Right ventricle myocardium inferior (tissue), 1 donor: ENCODE measurements around the gene FOXO3. TPM values are rescaled to one million over a fixed set of nuclear protein-coding genes. Genes with fewer than 3 reads are reported as not detected.
"Not testable (repeated sequence)": the region's sequence is repeated elsewhere in the genome, so short reads cannot be mapped to it uniquely, and the experiment has no call there.

ENCODE experiments used
- ATAC-seq: fragments of 200-7000 bp; cut with Tn5 transposase; one replicate; pipeline ENCODE4 v1.9.1; 2020; ENCODE audit warnings: mild to moderate bottlenecking, moderate library complexity
- DNase-seq: peaks from one replicate; pipeline ENCODE4 v3.0.0; 2021; ENCODE audit errors: missing footprints
- intact Hi-C: fragments of 100-400 bp; cut with DNase I; formaldehyde crosslinking; loops from one replicate; pipeline ENCODE4 v1.11.0; 2022
- total RNA-seq: library from RNA; stranded (reverse); fragmentation: NEBNext Ultra II Directional; extraction: Animal tissue kit (Norgen Biotek cat#: 25700); gene quantifications from one replicate; pipeline ENCODE4 v1.2.1, GENCODE V29; 2021
- donor health status: DM: no; HTN: yes; CAD: no; lungs with severe emphysema.

The FOXO3 gene
- total RNA-seq, 1 donor from 2014 or later: 32.3 TPM

DNA sequence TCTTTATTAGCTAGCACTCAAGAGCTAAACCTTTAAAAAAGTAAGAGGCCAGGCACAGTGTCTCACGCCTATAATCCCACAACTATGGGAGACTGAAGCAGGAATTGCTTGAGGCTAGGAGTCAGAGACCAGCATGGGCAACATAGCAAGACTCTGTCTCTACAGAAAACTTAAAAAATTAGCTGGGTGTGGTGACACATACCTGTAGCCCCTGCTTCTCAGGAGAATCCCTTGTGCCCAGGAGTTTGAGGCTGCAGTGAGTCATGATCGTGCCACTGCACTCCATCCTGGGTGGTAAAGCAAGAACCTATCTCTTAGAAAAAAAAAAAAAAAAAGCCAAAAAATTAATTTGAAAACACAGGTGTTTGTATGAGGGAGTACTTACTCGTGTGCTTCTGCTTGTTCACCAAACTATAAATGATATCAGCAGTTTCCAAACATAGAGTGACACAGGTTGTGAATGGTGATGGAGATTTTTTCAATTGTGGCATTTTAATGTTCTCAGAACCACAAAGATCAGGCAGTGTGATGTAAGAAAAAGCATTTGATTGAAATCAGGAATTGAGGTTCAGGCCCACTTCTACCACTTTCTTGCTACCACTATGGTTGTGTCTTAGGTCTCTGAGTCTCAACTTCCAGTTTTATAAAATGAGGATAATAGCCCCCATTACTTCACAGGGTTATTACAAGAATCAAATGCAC lies 104.9 kb downstream of the FOXO3 start:
- intact Hi-C loops: no loop called here
- no peak for DNase-seq
- ATAC-seq: no peak

DNA sequence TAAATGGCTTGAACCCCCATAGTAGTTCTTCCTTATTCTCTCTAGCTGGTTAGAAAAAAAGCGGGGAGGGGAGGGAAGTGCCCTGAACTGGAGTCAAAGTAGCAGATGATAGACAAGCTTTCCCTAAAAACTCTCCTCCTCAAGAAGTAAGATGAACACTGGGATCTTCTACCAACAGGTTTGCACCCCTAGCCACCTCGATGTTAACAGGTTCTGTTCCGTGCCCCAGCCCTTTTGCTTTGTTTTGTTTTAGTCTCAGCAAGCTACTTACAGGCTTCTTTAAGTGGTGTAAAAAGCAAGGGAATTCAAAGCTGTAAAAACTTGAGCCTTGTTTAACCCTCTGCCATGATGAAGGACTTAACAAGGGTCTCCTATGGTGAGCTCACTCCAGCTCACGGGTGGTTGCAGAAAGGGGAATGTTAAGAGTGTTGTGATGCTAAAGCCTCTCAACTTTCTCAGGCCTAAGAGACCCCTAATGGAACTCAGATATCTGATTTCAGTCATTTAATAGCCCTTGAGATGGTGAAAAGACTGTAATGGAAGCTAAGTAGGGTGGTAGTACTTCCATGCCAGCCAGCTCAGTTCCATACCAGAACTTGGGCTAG lies 106.0 kb downstream of the FOXO3 start:
- DNase-seq: no peak
- no peak for ATAC-seq
- intact Hi-C loops: no loop called here

DNA sequence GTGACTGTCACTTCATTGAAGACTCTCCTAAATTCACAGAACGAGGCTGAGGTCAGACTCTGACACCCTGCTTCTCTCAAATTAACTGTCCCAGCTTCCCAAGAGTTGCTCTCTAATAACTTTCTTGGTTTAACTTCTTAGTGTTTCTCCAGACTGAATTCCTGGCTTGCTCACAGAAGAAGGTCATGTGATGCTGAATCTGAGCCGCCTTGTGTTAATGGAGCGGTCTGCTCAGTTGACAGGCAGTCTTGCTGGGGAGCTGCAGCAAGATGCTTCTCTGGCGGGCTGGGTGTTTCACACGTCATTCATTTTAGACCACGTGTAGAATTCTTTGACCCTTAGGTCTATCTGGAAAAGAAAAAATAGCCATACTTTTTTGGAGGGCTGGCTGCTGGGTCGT lies 107.3 kb downstream of the FOXO3 start:
- no peak for DNase-seq
- peak; percentile 28 for ATAC-seq
- intact Hi-C loops: no loop called here

DNA sequence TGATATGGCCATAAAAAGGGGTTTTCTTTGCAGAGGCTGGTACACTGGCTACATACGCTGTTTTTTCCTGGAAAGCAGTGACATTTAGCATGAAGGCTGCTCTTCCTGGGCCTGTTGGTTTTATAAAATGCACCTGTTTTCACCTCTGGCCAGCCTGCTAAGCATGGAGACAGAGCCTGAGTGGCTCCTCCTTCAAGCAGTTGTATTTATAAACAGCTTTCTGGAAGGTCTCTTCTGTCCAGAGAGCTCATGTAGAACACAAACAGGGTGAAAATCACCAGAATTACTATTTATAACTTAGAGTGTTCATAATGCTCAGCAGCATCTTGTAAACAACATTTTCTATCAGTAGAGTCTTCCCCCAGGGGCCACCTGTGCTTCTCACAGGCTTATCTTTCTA lies 109.0 kb downstream of the FOXO3 start:
- no peak for ATAC-seq
- intact Hi-C loops: no loop called here

DNA sequence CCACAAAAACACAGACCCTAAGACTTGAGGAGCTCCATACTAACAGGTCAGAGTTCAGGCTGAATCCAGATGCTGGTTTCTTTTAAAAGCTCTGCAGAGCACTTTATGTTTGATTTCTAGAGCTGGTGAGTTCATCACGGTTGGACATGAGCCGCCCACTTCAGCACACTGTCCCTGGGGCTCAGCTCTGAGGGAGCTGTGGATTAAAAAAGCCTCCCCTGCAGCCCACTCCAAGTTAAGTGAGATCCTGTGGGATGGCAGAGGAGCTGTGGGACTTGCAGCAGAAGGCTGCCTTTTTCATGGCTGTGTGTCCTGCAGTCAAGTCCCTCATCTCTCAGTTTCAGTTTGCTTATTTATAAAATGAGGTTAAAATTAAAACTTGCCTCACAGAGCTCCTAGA lies 110.5 kb downstream of the FOXO3 start:
- ATAC-seq: no peak

More for the DNA sequence above, 109.0 kb downstream of the FOXO3 start:
- no peak for DNase-seq

DNA sequence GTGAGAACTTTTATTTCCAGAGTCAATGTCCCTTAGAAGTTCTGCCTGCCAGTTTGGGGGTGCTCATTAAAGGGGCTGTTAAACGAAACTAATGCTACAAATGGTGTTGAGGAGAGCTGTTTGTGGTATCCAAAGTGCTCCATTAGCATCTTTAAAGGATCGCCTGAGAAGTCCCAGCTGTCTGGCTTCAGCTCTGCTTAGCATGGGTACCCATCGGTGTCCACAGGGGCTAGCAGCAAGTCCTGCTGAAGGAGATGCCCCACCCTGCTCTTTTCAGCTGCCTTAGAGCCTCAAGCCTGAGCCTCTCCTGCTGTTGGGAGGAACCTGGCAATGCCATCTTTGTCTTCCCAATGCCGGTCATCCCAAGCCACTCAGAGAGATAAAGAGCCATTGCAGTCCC lies 111.1 kb downstream of the FOXO3 start:
- no peak for DNase-seq
- peak; percentile 32 for ATAC-seq
- intact Hi-C loops: no loop called here

More for the DNA sequence above, 110.5 kb downstream of the FOXO3 start:
- DNase-seq: no peak
- intact Hi-C loops: no loop called here

DNA sequence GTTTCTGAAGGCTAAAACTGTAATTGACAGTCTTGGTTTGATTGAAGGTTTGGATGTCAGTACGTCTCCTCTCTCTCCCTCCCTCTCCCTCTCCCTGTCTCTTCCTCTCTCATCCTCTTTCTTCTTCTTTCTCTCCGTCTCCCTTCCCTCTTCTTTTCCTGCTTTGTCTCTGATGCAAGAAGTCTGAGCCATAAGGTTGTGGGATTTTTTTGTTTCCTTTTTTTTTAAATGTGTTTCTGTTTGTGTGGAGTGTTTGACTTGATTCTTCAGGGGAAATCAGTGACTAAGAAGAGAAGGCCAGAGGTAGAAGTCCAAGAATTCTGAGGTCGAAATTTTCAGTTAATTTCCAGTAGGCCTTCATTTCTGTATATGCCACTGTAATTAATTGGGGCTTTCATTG lies 111.9 kb downstream of the FOXO3 start:
- intact Hi-C loops: no loop called here

DNA sequence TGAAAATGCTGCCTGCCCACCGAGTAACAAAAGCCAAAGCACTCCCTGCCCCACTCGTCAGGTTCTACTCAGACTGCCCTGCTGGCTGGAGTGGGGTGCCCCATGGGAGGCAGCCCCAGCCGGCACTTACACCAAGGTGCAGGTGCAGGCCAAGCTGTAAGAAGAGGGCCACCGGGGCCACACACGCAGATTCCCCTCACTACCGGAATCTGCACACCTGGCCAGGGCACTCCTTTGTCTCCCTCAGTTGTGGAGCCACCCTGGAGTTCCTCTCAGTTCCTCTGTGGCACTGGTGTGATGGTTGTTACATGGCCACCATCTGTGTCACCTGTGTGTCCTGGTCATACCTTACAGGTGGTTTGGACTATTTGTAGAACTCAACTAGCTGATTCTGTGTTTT lies 112.4 kb downstream of the FOXO3 start:
- intact Hi-C loops: no loop called here
- ATAC-seq: no peak
- no peak for DNase-seq

More for the DNA sequence above, 111.9 kb downstream of the FOXO3 start:
- ATAC-seq (no peak), DNase-seq (no peak)

DNA sequence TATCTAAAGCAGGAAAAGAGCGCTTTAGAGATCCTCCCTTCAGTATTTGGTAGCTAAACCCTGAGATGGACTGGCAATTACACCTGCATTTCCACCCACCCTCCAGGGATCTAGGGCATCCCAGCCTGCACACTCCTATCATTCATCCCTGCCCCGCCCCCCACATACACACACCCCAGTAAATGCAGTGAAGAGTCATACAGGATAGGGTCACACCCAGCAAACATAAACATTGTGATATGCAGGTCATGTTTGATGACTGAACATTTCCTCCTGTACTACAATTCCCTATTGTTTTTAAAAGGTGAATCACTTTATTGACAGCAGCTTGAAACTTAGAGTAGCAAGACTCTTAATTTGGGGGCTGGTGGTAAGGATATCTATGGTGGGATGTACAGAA lies 112.9 kb downstream of the FOXO3 start:
- intact Hi-C loops: no loop called here
- no peak for DNase-seq
- no peak for ATAC-seq

DNA sequence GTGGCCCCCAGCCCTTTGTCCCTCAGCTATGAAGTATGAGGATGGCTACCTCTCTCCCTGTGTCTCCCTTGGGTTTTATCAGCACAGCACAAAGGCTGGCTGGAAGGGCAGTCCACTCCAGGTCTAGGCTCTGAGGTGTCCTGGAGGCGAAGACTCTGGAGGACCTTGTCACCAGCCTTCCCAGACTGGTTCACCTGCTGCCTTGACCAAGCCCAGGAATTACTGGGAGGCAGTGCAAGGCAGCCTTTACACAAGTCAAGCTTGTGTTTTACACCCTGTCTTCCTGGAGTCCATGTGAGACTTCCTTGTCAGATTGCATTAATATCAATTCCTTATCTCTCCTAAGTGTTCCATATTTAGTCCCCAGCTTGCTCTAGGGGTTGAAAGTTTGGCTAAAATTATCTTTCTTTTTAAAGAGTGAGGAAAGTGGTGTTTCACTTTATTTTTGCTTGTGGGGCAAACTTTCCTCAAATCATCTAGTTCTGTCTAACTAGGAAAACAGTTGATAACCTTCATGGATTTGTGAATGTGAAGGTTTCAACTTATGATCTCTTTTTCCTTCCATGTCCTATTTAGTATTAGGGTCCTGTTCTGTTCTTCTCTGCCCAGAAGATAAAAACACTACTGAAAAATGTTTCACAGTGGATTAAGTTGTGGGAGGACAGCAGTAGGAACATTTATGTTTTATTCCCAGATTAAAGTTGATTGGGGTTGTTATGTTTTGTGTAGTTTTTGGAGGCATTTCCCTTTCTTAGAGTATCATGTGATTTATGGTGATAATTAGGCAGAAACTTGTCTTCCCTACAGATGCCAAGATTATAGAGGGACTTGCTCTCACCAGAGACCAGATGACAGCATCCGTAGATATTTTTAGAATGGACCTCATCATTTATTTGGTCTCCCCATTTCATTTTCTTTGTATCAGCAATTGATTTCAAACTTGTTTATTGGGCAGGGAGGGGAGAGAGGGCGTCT lies 114.8 kb downstream of the FOXO3 start:
- intact Hi-C loops: no loop called here
- no peak for DNase-seq
- no peak for ATAC-seq

DNA sequence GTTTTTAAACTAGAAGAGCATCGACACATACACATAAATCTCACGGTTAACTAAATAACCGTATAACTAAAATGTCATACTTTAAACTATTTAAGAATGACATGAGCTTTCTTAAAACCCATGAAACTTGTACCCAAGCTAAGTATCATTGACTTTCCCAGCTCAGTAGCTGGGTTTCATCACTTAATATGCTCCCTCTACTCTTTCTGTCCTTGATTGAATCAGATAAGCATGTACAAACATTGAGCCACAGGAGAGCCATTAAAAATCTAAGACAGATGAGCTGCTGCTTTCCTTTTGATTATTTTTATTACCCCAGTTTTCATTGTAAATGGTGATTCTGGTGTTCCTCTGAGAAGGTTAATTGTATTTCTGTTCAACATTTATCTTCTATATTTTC lies 115.8 kb downstream of the FOXO3 start:
- ATAC-seq: no peak
- intact Hi-C loops: no loop called here
- no peak for DNase-seq

DNA sequence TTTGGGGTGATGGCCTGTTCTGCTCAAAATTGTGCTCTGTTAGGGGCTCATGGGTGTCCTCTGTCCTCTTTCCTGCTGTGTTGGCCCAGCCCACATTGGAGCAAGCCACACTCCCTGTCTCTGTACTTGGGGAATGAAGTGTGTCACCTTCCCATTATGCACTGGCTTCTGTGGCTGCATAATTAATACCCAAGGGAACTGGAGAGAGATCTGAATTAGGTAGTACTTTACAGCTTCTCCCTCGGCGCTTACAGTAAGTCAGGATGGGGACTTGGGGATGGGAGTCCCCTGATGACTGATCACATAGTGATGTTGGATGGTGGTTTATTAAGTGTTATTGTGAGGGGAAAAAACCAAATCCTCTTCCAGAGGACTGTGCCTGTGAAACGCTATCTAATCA lies 116.6 kb downstream of the FOXO3 start:
- DNase-seq: no peak
- intact Hi-C loops: no loop called here
- peak; percentile 44 for ATAC-seq

DNA sequence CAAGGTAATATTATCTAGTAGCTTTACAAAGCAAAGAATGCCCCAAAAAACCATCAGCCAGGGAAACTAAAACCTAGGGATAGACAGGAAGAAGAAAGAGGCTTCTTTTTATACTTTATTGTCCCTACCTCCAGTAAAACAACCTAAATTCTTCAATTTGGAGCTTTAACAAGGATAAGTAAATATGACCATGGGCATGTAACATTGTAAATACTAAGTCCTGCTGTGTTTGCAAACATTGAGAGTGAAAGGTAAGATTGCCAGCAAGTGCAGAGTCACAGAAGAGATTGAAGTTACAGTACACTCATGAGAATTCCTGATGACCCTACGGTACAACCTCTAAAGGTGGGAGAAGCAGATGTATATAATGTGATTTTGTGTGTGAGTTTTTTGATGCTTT lies 117.2 kb downstream of the FOXO3 start:
- DNase-seq: no peak
- intact Hi-C loops: no loop called here
- ATAC-seq: no peak

DNA sequence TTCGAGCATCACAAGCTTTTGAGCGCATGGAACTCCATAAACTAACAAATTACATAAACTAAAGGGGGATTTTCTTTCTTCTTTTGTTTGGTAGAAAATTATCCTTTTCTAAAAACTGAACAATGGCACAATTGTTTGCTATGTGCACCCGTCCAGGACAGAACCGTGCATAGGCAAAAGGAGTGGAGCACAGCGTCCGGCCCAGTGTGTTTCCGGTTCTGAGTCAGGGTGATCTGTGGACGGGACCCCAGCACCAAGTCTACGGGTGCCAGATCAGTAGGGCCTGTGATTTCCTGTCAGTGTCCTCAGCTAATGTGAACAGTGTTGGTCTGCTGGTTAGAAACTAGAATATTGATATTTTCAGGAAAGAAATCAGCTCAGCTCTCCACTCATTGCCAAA lies 119.6 kb downstream of the FOXO3 start:
- ATAC-seq, DNase-seq, intact Hi-C loops: not testable (repeated sequence)

DNA sequence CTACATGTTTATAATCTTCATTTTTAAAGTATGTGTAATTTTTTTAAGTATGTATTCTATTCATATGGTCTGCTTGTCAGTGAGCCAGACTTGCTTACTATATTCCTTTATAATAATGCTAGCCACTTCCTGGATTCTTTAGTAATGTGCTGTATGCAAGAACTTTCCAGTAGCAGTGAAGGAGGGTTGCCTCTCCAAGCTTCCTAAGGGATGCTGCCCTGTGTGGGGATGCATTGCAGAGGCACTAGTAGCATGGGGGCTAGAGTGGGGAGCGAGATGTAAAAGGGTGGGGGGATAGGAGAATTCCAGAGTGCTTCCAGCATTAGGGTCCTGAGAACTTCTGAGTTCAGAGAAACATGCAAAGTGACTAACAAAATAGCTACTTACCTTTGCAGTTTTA lies 121.0 kb downstream of the FOXO3 start:
- intact Hi-C loops, DNase-seq, ATAC-seq: not testable (repeated sequence)

DNA sequence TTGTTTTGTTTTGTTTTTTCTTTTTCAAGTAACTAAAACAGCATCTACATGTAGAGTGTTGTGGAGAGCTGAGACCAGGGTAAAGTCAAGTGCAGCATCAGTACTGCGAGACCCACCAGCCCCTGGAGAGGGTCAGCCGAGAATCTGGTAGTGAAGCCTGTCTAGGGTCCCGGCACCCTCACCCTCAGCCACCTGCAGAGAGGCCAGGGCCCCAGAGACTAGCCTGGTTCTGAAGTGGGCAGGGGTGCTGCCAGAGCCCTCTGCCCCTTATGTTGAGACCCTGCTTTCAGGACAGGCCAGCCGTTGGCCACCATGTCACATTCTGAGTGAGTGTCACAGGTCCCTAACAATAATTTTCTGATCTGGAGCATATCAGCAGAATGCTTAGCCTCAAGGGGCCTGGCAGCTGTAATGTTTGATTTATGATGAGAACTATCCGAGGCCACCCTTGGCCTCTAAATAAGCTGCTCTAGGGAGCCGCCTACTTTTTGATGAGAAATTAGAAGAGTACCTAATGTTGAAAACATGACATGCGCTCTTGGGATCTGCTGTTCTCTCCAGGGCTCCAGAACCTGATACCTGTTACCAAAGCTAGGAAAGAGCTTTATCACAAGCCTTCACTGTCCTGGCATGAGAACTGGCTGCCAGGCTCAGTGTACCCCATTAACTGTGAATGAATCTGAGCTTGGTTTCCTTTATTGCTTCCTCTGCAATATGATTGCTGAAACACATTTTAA lies 121.8 kb downstream of the FOXO3 start:
- intact Hi-C loops, ATAC-seq, DNase-seq: not testable (repeated sequence)

DNA sequence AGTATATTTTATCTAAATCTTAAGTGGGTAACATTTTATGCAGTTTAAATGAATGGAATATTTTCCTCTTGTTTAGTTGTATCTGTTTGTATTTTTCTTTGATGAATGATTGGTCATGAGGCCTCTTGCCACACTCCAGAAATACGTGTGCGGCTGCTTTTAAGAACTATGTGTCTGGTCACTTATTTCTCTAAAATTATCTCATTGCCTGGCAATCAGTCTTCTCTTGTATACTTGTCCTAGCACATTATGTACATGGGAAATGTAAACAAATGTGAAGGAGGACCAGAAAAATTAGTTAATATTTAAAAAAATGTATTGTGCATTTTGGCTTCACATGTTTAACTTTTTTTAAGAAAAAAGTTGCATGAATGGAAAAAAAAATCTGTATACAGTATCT lies 123.3 kb downstream of the FOXO3 start:
- intact Hi-C loops: not testable (repeated sequence)

DNA sequence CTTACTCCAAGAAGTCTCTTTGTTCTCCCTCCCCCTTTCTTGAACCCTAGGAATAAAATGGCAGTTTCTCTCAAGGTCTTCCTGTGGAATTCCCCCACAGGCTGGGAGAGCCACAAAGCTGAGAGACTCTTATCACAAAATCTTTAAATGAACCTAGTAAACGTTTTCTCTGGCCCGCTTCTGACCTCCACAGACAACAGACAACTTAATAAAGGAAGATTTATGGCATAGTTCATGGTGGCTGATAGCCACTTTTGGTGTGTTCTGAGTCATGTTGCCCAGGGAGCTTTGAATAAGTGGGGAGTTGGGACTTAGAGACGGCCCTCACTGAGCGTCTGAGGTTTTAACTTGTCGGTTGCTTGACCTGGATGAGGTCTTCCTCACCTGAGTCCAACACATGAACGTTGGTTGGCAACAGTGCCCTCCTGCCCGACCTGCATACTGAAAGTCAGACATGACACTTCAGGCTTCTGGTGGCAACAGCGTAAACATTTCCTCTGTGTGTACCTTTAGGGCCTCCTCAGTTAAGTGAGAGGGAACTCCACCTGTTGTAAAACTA lies 124.1 kb downstream of the FOXO3 start:
- intact Hi-C loops: loop anchor here (5.0 kb wide), 1 partner anchor 387 kb away; no protein-coding TSS in a partner anchor
- DNase-seq (no peak), ATAC-seq (no peak)

More for the DNA sequence above, 123.3 kb downstream of the FOXO3 start:
- ATAC-seq, DNase-seq: not testable (repeated sequence)
